Memory B cell (primary cell): ENCODE measurements around the gene TMEM236.
"Not testable (repeated sequence)": the region's sequence is repeated elsewhere in the genome, so short reads cannot be mapped to it uniquely, and the experiment has no call there.

Experiments
- ATAC-seq: fragments of 150-1000 bp; cut with Tn5 transposase; 2 replicates; pipeline ENCODE4 v1.10.0; 2021; ENCODE audit warnings: low read depth, mild to moderate bottlenecking, moderate library complexity
- DNase-seq, 2 donors: peaks; one replicate each; pipeline ENCODE4 v3.0.0; 2022; ENCODE audit warnings: low spot score in 2 of 2
- H3K27ac Mint-ChIP-seq: one replicate; pipeline ENCODE4 v1.8.0; 2022; ENCODE audit warnings: mild to moderate bottlenecking, moderate library complexity, mixed read lengths
- H3K27me3 Mint-ChIP-seq: one replicate; pipeline ENCODE4 v1.8.0; 2022; ENCODE audit warnings: mixed read lengths
- H3K36me3 Mint-ChIP-seq: one replicate; pipeline ENCODE4 v1.8.0; 2022; ENCODE audit warnings: mild to moderate bottlenecking, mixed read lengths
- H3K4me1 Mint-ChIP-seq: one replicate; pipeline ENCODE4 v1.8.0; 2022; ENCODE audit warnings: mixed read lengths
- H3K4me3 Mint-ChIP-seq: one replicate; pipeline ENCODE4 v1.8.0; 2022; ENCODE audit warnings: mild to moderate bottlenecking, moderate library complexity, mixed read lengths
- H3K9me3 Mint-ChIP-seq: one replicate; pipeline ENCODE4 v1.8.0; 2022; ENCODE audit warnings: mixed read lengths

Gene TMEM236, protein sequence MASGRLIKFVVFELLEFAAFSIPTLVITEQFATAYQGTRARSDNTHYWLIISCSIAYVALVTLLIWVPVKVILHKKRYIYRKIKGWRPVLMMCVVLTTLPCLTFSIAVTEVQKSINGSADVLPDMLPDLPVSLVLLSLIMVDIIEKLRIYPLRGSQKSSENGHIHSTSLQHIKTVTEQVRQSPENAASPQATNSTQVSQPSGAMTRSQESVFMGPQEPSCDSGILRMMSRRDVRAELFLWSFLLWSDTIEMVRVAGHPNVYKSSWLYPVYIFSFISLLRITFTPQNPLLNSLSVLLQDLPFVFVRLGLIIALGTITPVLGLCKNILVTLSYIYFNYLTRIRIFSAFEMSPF

DNA sequence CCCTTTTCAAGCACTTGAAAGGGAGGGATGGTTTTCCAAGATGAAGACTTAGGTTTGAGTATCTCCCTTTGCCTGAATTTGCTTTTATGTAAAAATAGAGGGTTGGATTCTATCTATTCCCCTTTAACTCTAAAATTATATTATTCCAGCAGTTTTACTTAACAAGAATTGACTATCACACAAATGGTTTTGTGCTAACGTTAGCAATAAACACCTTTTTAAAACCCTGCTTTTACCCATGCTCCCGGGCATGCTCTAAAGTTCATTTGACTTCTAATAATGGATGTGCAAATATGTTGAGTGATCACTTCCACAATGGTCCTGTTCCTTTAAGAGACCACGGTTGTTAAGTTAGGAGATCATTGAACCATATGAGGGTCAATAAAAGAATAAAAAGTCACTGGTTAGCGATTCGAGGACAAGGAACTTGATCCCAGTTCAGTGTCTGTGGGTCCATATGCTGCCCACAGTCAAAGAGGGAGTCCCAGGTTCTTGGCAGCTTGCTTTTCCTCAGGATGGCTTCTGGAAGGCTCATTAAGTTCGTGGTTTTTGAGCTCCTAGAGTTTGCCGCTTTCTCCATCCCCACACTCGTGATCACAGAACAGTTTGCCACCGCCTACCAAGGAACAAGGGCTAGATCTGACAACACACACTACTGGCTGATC, at the start of gene TMEM236:
TMEM236 (plus strand) TSS at position 421 of the 665 bp plus-strand sequence; CDS start at position 516, 95 bp downstream.
- ATAC-seq (no peak), DNase-seq (no peak)
- Mint-ChIP-seq H3K27me3 (no peaks in the 10 kb centered on the region), H3K9me3 (no peaks in the 10 kb centered on the region), H3K36me3 (no peaks in the 10 kb centered on the region), H3K4me3 (no peak within 1 kb of the TSS), H3K4me1 (peaks cover 3% of the 10 kb centered on the region), H3K27ac (no peak within 1 kb of the TSS)

DNA sequence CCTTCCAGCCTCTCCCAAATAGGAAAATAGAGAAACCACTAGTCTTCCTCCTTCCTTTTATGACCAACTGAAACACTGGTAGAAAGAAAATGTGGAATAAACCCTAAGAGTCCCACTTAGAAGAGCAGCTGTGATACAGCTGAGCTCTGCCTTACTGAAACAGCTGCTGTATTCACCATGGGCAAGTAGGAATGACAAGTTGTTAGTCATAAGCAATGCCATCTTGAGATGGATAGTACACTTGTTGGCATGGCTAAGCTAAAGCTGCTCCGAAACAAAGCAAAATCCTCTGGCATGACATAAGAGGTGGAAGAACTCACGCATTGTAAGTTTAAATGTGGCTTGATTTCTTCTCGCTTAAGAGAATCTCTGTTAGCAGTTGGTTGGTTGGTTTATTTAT, 48.3 kb upstream of the TMEM236 start:
- no peak for ATAC-seq
- Mint-ChIP-seq H3K27ac (no peak overlapping the region), H3K4me3 (no peak overlapping the region), H3K9me3 (no peaks in the 10 kb centered on the region), H3K27me3 (no peaks in the 10 kb centered on the region), H3K36me3 (peaks cover 16% of the 10 kb centered on the region), H3K4me1 (no peaks in the 10 kb centered on the region)
- DNase-seq, result no peak

DNA sequence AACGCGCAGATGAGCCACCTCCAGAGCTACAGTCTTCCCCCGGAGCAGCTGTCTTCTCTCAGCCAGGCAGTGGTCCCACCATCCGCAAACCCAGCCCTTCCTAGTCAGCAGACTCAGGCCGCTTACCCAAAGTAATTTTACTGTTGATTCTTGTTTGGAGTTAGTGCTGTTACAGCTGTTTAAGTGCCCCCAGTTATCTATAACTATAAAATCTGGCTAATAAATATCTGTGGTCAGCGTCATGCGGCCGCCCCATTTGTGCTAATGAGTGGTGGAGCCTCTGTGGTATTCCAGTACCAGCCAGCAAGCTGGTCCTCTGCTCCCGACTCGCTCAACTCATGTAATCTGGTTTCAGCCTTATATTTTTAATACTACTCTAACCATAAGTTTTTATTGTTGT, 43.2 kb upstream of the TMEM236 start:
- Mint-ChIP-seq H3K4me1 (no peaks in the 10 kb centered on the region), H3K36me3 (peaks cover 32% of the 10 kb centered on the region), H3K27ac (no peak overlapping the region), H3K27me3 (no peaks in the 10 kb centered on the region), H3K9me3 (no peaks in the 10 kb centered on the region), H3K4me3 (no peak overlapping the region)
- ATAC-seq (no peak), DNase-seq (no peak)

DNA sequence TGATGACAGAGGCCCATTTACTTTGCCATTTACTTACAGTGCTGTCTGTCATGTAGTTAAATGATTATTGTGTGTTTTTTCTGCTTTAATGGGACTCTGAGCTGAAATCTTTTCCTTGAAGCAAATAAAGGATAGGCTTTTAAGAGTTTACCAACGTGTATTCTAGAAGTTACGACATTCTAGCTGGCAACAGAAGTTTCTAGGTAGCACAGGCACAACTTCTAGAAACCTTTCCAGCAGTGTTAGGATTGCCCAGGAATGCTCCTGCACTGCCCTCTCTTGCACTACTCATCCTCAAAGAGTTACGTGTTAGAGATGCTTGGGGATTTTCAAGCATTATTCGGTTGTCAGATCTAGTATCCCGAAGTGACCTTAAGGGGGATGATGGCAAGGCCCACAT, 42.5 kb upstream of the TMEM236 start:
- H3K4me3 Mint-ChIP-seq, result no peak overlapping the region
- ATAC-seq (no peak), DNase-seq (no peak)
- H3K4me1 Mint-ChIP-seq, result no peaks in the 10 kb centered on the region
- H3K27me3 Mint-ChIP-seq, result no peaks in the 10 kb centered on the region
- peaks cover 38% of the 10 kb centered on the region for H3K36me3 Mint-ChIP-seq
- no peak overlapping the region for H3K27ac Mint-ChIP-seq
- no peaks in the 10 kb centered on the region for H3K9me3 Mint-ChIP-seq

DNA sequence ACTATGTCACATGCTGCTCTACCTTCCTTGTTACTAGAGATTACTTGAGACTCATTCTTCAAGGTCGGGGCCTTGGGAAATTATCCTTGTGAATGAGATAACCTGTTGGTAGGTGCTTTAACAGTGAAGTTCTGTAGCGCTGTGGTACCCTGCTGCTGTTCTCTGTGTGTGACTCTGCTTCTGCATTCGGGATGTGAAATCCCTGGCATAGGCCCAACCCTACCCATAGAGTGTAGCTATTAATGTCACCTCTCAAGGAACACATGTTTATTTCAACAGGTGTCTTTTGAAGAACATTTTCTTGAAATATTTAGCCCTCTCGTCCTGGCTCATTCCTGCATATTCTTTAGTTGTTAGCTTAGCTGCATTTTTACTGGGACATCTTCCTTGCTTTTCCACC, 41.8 kb upstream of the TMEM236 start:
- Mint-ChIP-seq H3K27me3 (no peaks in the 10 kb centered on the region), H3K4me3 (no peak overlapping the region), H3K36me3 (peaks cover 43% of the 10 kb centered on the region), H3K27ac (no peak overlapping the region), H3K9me3 (no peaks in the 10 kb centered on the region), H3K4me1 (no peaks in the 10 kb centered on the region)
- ATAC-seq (no peak), DNase-seq (no peak)

DNA sequence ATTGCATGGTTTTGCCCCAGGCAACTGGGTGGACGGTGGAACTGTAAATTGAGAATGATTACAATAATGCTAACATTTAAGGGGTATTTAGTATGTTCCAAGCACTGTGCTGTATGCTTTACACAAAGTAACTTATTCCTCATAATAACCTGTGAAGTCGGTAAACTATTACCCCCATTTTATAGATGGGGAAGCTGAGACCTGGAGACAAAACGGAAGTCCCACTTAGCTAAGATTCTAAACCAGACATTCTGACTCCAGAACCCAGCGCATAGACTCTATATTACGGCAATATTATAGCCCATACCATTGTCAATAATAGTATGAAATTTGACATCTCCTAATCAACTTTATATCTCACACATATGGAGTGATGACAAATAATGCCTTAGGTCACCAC, 39.9 kb upstream of the TMEM236 start:
- no peak for DNase-seq
- ATAC-seq, result no peak
- Mint-ChIP-seq H3K27ac (no peak overlapping the region), H3K27me3 (no peaks in the 10 kb centered on the region), H3K36me3 (peaks cover 44% of the 10 kb centered on the region), H3K9me3 (no peaks in the 10 kb centered on the region), H3K4me3 (no peak overlapping the region), H3K4me1 (no peaks in the 10 kb centered on the region)

DNA sequence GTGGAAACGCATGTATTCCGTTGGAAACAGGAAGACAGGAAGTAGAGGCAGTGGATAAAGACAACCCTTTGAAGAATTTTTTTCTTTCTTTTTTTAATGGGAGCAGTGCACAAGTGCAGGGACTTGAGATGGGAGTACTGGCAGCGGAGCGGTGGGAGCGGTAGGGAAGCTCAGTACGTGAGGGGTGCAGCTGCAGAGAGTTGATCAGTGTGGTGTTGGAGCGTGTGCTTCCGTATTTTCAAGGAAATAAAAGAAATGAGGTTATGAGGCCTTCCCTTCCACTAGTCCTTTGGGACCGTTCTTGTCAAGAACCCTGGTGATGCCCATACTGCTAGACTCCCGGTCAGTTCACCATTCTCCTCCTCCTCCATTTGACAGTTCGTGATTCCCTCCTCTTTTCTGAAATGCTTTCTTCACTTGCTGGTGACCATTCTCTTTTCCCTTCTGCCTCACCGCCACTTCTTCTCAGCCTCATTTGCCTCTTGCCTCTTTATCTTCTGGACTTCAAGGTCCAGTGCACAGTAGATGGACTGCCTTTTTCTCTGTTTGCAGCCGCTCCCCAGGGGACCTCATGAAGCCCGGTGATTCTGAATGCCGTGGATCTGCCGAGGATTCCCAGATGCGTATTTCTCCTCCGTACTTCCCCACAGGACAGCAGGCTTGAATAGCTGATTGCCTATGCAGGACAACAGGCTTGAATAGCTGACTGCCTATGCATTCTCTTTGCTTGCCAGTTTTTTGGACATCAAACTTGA, 39.1 kb upstream of the TMEM236 start:
- Mint-ChIP-seq H3K27ac (no peak overlapping the region), H3K9me3 (peaks cover 3% of the 10 kb centered on the region), H3K27me3 (no peaks in the 10 kb centered on the region), H3K4me1 (no peaks in the 10 kb centered on the region), H3K36me3 (peaks cover 46% of the 10 kb centered on the region), H3K4me3 (no peak overlapping the region)
- DNase-seq (no peak), ATAC-seq (no peak)

DNA sequence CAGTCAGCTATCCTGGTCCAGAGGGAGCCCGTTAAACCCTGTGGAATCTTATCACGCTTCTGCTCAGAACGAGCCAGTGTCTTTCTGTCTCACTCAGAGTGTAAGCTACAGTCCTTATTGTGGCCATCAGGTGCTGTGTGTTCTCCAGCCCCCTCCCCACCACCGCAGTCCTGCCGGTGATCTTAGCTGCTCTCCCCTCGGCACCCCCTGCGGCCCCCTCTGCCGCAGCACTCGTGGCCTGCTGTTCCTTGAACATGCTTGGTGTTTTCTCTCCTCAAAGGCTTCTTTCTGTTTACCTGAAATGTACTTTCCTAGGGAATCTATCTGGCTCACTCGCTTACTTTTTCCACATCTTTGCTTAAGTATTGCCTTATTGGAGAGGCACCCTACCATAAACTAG, 38.2 kb upstream of the TMEM236 start:
- no peaks in the 10 kb centered on the region for H3K4me1 Mint-ChIP-seq
- H3K36me3 Mint-ChIP-seq, result peaks cover 48% of the 10 kb centered on the region
- H3K27me3 Mint-ChIP-seq, result no peaks in the 10 kb centered on the region
- H3K27ac Mint-ChIP-seq, result no peak overlapping the region
- no peak overlapping the region for H3K4me3 Mint-ChIP-seq
- H3K9me3 Mint-ChIP-seq, result peaks cover 3% of the 10 kb centered on the region
- ATAC-seq, result no peak
- no peak for DNase-seq

DNA sequence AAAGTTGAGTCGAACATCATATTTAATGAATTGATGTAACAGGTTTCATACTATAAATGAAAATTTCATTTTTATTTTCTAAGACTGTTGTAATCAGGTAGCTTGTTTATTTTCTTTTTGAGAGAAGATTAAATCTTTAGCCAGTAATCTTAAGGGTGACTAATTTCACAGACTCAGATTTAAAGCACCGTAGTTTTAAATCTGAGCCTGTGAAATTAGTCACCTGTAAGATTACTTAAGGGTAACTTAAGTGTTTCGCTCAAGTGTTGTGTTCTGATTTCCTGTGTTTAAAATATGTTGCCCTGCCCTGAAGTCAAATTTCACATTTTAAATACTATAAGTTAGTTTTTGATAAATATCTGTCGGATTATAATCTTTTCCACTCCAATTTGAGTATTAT, 35.8 kb upstream of the TMEM236 start:
- peaks cover 46% of the 10 kb centered on the region for H3K36me3 Mint-ChIP-seq
- H3K27ac Mint-ChIP-seq, result no peak overlapping the region
- H3K4me3 Mint-ChIP-seq, result no peak overlapping the region
- peaks cover 3% of the 10 kb centered on the region for H3K9me3 Mint-ChIP-seq
- no peak for ATAC-seq
- H3K4me1 Mint-ChIP-seq, result no peaks in the 10 kb centered on the region
- H3K27me3 Mint-ChIP-seq, result no peaks in the 10 kb centered on the region
- no peak for DNase-seq

DNA sequence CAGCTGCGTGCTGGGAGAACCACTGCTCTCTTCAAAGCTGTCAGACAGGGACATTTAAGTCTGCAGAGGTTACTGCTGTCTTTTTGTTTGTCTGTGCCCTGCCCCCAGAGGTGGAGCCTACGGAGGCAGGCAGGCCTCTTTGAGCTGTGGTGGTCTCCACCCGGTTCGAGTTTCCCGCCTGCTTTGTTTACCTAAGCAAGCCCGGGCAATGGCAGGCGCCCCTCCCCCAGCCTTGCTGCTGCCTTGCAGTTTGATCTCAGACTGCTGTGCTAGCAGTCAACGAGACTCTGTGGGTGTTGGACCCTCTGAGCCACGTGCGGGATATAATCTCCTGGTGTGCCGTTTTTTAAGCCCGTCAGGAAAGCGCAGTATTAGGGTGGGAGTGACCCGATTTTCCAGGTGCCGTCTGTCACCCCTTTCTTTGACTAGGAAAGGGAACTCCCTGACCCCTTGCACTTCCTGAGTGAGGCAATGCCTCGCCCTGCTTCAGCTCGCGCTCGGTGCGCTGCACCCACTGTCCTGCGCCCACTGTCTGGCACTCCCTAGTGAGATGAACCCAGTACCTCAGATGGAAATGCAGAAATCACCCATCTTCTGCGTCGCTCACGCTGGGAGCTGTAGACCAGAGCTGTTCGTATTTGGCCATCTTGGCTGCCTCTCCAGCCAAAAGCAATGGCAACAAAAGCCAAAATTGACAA, 29.5 kb upstream of the TMEM236 start:
- peaks cover 22% of the 10 kb centered on the region for H3K36me3 Mint-ChIP-seq
- DNase-seq, ATAC-seq, H3K27ac Mint-ChIP-seq, H3K27me3 Mint-ChIP-seq, H3K9me3 Mint-ChIP-seq, H3K4me3 Mint-ChIP-seq, H3K4me1 Mint-ChIP-seq: not testable (repeated sequence)

DNA sequence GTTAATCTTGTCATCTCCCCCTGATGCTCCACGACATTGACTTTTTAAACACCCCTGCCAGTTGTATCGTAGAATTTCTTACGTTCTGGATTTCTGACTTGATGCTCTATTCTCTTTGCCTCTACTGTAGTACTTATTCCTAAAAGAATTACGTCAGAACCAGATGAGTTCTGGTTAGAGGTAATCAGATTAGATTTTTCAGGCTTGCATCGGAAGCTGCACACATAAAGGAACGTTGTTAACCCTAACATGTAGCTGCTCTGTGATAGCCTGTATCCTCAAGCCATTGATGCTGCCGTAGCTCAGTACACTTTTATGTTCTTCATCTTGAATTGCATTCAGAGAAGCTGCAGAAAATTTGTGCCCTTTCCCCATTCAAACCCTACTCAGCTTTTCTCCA, 26.3 kb upstream of the TMEM236 start:
- H3K4me1 Mint-ChIP-seq, result no peaks in the 10 kb centered on the region
- peaks cover 13% of the 10 kb centered on the region for H3K36me3 Mint-ChIP-seq
- no peak for ATAC-seq
- DNase-seq, result no peak
- no peaks in the 10 kb centered on the region for H3K9me3 Mint-ChIP-seq
- no peaks in the 10 kb centered on the region for H3K27me3 Mint-ChIP-seq
- H3K27ac Mint-ChIP-seq, result no peak overlapping the region
- H3K4me3 Mint-ChIP-seq, result no peak overlapping the region

DNA sequence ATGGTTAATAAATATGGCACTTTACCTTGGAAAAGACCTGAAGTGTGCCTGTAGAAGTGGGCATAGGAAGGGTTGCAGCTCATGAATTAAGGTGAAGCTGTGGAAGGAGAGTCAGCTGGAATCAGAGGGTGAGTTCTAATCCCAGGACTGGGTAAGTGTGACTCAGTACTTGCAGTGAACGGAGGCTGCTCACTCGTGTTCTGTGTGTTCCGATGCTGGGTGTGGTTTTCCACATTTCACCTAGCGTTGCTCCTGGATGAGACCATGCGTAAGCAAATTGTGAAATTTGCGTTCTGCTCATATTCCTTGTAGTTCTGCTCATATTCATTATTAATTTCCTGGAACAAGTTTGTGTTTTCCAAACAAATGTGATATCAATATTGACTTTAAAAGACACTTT, 22.4 kb upstream of the TMEM236 start:
- H3K27ac Mint-ChIP-seq, result no peak overlapping the region
- no peak overlapping the region for H3K4me3 Mint-ChIP-seq
- no peak for DNase-seq
- ATAC-seq, result no peak
- no peaks in the 10 kb centered on the region for H3K27me3 Mint-ChIP-seq
- no peaks in the 10 kb centered on the region for H3K4me1 Mint-ChIP-seq
- H3K36me3 Mint-ChIP-seq, result no peaks in the 10 kb centered on the region
- no peaks in the 10 kb centered on the region for H3K9me3 Mint-ChIP-seq

DNA sequence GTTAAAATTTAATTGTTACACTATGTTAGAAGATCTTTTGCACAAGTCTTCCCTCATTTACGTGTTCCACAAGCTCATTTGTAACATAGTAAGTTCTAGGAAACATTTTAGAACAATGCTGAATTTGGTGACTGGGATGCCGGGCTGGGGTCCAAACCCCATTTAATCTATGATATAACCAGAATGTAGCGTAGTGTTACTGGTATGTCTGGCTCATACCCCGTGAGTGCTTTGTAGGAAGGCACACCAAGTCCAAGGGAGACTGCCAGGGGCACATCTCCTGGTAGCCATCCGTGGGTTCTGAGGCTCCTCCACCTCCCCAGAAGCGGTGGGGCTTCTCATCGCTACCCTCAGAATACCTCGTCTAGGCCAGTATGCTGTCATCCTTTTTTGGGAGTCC, 21.3 kb upstream of the TMEM236 start:
- ATAC-seq (no peak), DNase-seq (no peak)
- no peak overlapping the region for H3K4me3 Mint-ChIP-seq
- H3K27me3 Mint-ChIP-seq, result no peaks in the 10 kb centered on the region
- H3K9me3 Mint-ChIP-seq, result no peaks in the 10 kb centered on the region
- H3K4me1 Mint-ChIP-seq, result no peaks in the 10 kb centered on the region
- H3K27ac Mint-ChIP-seq, result no peak overlapping the region
- no peaks in the 10 kb centered on the region for H3K36me3 Mint-ChIP-seq
